ENCODE data around the gene TM4SF18.
"Not testable (repeated sequence)": the region's sequence is repeated elsewhere in the genome, so short reads cannot be mapped to it uniquely, and the experiment has no call there.

TM4SF18 gene, protein sequence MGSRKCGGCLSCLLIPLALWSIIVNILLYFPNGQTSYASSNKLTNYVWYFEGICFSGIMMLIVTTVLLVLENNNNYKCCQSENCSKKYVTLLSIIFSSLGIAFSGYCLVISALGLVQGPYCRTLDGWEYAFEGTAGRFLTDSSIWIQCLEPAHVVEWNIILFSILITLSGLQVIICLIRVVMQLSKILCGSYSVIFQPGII

DNA sequence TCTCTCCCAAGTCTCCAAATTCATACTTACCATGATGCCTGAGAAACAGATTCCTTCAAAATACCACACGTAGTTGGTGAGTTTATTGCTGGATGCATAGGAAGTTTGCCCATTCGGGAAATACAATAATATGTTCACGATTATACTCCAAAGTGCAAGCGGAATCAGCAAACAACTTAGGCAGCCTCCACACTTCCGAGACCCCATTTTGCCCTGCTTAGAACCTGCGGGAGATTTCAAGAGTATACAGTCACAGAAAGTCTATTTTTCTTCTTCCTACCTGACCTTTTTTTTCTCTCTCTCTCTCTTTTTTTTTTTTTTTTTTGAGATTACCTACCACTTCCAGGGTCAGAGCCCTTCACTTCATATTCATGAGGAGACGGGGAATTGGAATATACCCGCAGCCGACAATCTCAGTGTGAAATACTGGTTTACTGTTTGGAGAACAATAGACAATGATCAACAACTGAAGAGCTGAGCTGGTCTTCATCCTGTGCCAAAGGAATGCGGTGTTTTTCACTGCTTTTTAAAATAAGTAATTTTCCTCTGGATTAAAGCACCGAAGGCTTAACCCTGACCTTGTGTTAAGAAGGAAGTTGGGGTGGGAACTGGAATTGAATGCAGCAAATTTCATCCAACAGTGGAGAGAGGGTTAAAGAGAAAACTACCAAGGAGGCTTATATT, at the start of gene TM4SF18:
Gene TM4SF18, minus strand, starts transcription at position 461 of the 684 bp plus-strand sequence. Its CDS starts 254 bp downstream, at position 207.
- H3K4me1 Mint-ChIP-seq: no peaks in the 10 kb centered on the region
- no peaks in the 10 kb centered on the region for H3K36me3 Mint-ChIP-seq
- ATAC-seq (no peak), DNase-seq (ENCODE audit: low spot score in 2 of 2) (no peak)
- H3K27ac Mint-ChIP-seq: no peak within 1 kb of the TSS
- no peaks in the 10 kb centered on the region for H3K9me3 Mint-ChIP-seq
- no peak within 1 kb of the TSS for H3K4me3 Mint-ChIP-seq

DNA sequence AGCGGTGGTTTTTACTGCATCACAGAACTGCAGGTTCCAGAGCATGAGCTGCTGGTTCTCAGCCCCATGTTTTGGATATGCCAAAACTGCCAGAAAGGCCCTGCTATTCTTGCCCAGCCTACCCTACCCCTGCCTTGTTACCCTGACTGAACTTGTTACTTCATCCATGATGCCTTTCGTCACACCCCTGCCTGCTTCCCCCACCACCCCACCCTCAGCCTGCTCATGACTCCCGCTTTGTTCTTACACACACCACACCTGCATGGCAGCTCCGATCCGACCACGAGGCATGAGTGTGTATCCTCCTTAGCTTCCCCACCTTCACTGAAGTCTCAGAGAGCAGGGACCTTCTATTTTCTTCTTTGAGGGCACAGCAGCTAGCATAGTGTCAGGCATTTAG, 49.1 kb upstream of the TM4SF18 start:
- no peak for ATAC-seq
- H3K9me3 Mint-ChIP-seq: no peaks in the 10 kb centered on the region
- H3K36me3 Mint-ChIP-seq: no peaks in the 10 kb centered on the region
- H3K27ac Mint-ChIP-seq: no peak overlapping the region
- H3K4me3 Mint-ChIP-seq: no peak overlapping the region
- no peaks in the 10 kb centered on the region for H3K4me1 Mint-ChIP-seq
- no peak for DNase-seq (ENCODE audit: low spot score in 2 of 2)

DNA sequence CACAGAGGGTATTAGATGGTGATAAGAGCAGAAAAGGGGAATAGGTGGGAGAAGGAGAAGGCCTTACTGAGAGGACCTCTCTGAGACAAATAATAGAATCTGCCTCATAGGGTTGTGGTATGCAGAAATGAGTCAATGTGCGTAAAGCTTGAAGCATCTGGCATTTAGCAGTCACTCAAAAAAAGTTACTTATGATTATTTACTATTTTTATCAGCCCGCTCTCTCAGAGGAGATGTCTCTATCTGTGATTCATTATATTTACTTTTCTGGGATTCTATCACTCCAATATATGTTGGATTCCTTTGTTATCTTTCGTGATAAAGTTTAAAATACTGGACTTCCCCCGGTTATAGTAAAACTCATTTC, 48.6 kb upstream of the TM4SF18 start:
- no peak for ATAC-seq
- DNase-seq (ENCODE audit: low spot score in 2 of 2): no peak
- H3K9me3 Mint-ChIP-seq: no peaks in the 10 kb centered on the region
- no peaks in the 10 kb centered on the region for H3K4me1 Mint-ChIP-seq
- H3K4me3 Mint-ChIP-seq: no peak overlapping the region
- H3K36me3 Mint-ChIP-seq: no peaks in the 10 kb centered on the region
- H3K27ac Mint-ChIP-seq: no peak overlapping the region

DNA sequence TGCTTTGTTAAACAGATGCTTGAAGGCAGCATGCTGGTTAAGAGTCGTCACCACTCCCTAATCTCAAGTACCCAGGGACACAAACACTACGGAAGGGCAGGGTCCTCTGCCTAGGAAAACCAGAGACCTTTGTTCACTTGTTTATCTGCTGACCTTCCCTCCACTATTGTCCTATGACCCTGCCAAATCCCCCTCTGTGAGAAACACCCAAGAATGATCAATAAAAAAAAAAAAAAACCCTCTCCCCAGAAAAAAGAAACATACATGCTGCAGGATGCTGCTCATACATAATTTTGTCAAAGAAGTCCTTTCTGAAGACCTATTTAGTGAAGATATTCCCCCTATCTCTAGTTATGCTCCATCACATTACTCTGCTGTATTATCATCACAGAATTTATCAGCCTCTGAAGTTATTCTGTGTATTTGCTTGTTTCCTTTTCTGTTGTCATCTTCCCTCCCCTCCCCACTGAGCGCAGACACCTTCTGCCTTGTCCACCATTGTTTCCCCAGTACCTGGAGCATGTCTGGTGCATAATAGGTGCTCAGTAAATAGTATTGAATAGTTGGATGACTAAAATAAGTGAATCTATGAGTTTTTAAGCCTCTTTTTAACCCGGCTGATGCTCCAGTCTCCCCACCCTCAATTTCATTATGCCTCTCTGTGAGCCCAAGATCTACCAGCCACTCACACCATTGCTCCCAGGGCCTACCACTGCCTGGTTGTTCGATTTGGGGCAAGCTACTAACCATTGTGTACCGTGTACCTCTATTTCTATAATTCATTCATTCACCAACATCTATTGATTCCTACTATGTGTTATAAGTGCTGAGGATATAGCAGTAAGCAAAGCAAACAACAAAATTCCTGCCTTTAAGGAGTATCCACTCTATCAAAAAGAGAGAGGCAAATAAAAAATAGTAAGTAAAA, 48.0 kb upstream of the TM4SF18 start:
- Mint-ChIP-seq H3K9me3 (no peaks in the 10 kb centered on the region), H3K36me3 (no peaks in the 10 kb centered on the region), H3K4me3 (no peak overlapping the region), H3K27ac (no peak overlapping the region), H3K4me1 (no peaks in the 10 kb centered on the region)
- ATAC-seq (no peak), DNase-seq (ENCODE audit: low spot score in 2 of 2) (no peak)

DNA sequence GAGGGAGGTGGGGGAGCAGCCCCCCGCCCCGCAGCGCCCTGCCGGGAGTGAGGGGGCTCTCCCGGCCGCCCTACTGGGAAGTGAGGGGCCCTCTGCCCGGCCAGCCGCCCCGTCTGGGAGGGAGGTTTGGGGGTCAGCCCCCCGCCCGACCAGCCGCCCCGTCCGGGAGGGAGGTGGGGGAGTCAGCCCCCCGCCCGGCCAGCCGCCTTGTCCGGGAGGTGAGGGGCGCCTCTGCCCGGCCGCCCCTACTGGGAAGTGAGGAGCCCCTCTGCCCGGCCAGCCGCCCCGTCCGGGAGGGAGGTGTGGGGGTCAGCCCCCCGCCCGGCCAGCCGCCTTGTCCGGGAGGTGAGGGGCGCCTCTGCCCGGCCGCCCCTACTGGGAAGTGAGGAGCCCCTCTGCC, 46.8 kb upstream of the TM4SF18 start:
- not testable (repeated sequence) for H3K9me3 Mint-ChIP-seq; DNase-seq (ENCODE audit: low spot score in 2 of 2); ATAC-seq; H3K36me3 Mint-ChIP-seq; H3K4me1 Mint-ChIP-seq; H3K4me3 Mint-ChIP-seq; H3K27ac Mint-ChIP-seq

DNA sequence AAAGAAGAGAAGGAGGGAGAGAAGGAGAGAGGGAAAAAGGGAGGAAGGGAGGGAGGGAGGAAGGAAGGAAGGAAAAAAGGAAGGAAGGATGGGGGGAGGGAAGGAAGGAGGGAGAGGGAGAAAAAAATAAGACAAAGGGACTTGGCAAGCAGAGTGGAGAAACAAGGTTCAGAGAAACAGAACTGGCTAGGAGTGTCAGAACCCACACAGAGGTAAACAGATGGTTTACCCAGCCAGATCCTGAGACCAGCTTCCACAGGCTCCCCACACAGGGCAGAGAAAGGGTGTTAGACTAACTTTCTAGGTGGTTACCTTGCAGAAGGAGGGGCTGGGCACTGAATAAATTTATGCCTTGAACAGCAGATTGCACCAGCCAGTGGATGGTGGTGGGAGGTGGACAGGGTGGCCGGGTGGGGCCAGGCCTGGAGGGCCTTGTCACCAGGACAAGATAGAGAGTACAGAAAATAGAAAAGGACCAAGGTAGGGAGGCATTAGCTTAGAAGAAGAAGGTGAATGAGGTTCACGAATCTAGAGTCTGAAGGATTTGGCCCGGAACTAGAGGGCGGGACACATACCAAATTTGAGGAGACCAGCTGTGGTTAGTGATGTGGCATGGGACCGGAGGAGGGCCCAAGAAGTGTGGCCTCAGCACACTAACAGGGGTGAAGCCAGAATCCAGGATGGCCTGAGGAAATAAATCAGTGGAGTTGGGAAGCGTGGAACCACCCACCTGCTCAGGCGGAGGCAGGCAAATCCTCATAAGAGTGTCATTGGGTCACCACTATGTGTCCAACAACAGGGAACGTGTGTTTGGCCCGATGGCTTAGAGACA, 45.3 kb upstream of the TM4SF18 start:
- H3K9me3 Mint-ChIP-seq: no peaks in the 10 kb centered on the region

DNA sequence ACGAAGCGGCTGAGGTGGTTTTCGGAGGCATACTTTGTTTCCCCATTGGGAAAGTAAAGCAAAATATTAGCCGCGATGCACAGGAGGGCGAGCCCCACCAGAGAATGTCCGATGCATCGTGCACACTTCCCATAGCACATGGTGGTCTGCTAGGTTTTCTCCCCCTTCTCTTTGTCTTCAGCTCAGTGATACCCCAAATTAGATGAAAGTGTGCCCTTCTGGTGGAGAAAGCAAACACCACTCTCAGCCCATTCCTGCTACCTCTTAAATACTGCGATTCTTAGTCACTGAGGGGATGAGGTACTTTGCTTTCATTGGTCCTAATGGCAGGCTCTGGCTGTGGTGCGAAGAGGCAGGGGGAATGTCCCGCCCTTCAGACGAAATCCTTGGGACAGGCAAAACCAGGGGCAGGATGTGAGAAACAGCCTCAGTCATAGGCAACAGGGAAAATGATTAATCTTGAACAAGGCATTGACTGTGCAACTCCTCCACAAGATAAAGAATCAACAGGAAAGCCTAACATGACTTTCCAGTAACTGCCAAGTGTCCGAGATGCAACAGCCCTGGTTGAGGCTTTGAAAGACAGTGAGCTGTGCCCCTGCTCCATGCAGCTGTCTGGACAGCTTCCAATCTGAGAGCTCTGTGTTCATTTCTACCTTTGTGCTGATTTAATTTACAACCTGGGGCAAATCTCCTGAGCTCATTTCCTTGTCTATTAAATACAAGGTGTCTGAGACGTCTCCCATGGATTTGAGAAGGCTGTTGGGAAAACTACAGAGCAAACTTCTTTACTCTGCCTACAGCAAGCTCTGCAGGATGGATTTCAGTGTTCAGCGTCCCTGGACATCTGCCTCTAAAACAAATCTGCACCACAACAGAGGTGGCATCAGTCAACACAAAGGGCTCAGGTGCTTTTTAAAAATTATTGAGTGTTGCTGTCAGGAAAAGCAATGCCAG, 44.2 kb upstream of the TM4SF18 start, which contains the start of gene TM4SF1:
Gene TM4SF1, minus strand, starts transcription at position 242 of the 957 bp plus-strand sequence. Its CDS starts 102 bp downstream, at position 140.
- no peaks in the 10 kb centered on the region for H3K9me3 Mint-ChIP-seq
- no peak within 1 kb of the TSS for H3K4me3 Mint-ChIP-seq
- H3K4me1 Mint-ChIP-seq: no peaks in the 10 kb centered on the region
- DNase-seq (ENCODE audit: low spot score in 2 of 2): no peak
- no peak within 1 kb of the TSS for H3K27ac Mint-ChIP-seq
- peak; percentile 20 for ATAC-seq
- H3K36me3 Mint-ChIP-seq: no peaks in the 10 kb centered on the region

More for the DNA sequence above, 45.3 kb upstream of the TM4SF18 start:
- peak; percentile 33 for ATAC-seq
- Mint-ChIP-seq H3K36me3 (no peaks in the 10 kb centered on the region), H3K4me1 (no peaks in the 10 kb centered on the region), H3K4me3 (no peak overlapping the region), H3K27ac (no peak overlapping the region)
- no peak for DNase-seq (ENCODE audit: low spot score in 2 of 2)

DNA sequence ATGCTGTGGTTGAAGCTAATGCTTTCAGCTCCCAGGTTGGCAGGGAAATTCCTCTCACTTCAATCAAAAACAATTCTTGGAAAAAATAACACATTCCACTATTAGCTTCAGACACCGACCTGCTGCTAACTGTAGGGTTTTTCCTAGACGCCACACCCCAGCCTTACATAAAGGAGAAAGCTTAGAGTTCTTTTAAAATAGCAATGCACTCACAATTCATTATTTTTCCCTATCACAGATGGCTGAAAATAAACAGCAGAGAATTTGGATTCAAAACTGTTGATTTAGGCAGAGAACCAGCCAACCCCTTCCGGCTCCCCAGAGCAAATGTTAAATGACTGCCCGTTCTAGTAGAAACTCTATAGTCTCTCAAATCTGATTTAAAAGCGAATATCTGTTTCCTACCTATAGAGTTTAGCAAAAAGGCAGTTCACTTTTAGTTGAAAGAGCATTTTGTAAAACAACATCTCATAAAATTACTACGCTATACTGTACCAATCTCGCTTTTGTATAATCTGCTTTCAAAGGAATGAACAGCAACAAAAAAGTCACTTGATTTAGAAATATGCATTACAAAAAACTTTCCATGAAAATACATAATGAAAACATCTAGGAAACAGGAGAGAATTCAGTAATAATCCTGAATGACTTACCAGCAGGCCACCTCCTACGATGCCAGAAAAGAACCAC, 43.4 kb upstream of the TM4SF18 start:
- Mint-ChIP-seq H3K4me1 (no peaks in the 10 kb centered on the region), H3K27ac (no peak overlapping the region), H3K9me3 (no peaks in the 10 kb centered on the region), H3K36me3 (no peaks in the 10 kb centered on the region), H3K4me3 (no peak overlapping the region)
- no peak for ATAC-seq
- DNase-seq (ENCODE audit: low spot score in 2 of 2): no peak

DNA sequence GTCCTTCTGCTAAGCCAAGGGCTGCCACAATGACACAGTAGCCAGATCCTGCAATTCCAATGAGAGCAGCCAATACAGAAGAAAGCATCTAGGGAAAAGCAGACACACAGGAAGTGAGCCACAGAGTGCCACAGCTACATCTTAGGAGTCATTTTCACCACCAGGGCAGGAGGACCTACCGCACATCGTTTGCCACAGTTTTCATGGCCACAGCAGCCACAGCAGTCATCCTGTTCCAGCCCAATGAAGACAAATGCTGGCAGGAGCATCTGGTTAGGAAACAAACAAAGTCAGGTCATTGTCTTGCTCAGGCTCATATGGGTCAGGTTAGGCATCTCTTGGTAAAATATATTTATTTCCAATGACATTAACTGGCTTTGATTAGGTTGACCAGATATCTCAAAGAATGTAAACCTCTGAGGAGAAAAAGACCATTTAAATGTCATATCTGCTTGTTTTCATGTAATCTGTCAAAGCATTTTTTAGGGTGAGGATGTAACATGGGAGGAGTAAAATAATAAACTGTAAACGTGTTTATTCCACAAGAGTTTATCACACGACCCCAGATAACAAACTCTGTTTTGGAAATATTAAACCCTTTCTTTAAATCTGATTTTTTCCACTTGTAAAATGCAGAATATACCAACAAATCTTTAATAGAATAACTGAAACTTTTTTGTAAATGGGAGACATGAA, 42.2 kb upstream of the TM4SF18 start:
- no peaks in the 10 kb centered on the region for H3K36me3 Mint-ChIP-seq
- no peak overlapping the region for H3K27ac Mint-ChIP-seq
- no peaks in the 10 kb centered on the region for H3K4me1 Mint-ChIP-seq
- ATAC-seq (no peak), DNase-seq (ENCODE audit: low spot score in 2 of 2) (no peak)
- H3K4me3 Mint-ChIP-seq: no peak overlapping the region
- H3K9me3 Mint-ChIP-seq: no peaks in the 10 kb centered on the region

DNA sequence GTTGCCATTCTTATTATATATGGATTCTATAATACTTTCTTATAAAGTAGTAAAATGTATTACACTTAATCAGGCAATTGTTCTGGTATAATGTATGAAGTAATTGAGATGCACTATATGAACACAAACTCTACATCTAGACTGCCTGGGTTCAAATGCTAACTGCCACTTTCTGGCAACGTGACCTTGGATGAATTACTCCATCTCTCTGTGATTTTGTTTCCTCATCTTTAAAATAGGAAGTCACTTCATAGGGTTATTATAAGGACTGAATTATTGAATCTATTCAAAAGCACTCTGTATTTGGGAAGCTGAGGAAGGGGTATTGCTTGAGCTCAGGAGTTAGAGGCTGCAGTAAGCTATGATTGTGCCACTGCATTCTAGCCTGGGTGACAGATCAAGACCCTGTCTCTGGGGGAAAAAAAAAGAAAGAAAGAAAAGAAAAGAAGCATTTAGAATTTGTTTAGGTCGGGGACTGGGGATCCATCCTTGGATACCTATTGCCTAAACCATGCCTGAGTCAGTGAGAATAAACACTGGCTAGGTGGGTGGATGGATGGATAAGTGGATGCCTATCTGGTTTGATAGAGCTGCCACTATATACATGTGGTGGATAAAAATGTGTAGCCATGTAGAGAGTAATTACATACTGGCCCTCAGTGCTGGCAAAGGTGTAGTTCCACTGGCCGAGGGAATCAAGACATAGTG, 41.5 kb upstream of the TM4SF18 start:
- no peak overlapping the region for H3K4me3 Mint-ChIP-seq
- no peaks in the 10 kb centered on the region for H3K36me3 Mint-ChIP-seq
- H3K27ac Mint-ChIP-seq: no peak overlapping the region
- ATAC-seq: peak; percentile 28
- H3K9me3 Mint-ChIP-seq: no peaks in the 10 kb centered on the region
- no peak for DNase-seq (ENCODE audit: low spot score in 2 of 2)
- no peaks in the 10 kb centered on the region for H3K4me1 Mint-ChIP-seq

DNA sequence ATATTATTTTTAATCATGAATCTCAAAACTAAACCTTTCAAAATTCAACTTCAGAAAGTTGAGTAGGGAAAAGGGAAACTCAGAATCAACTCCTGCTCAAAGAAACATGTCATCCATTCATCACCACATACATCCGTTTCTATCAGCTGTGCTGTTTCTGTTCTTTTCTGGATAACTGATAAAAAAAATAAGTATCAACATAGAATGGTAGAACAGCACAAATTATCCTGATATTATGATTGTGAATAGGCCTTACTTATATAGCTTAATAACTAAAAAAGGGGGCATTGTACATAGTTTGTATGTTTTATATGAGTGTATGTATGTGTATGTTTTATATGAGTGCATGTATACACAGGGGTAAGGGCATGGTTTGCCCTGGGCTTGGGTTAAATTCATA, 41.0 kb upstream of the TM4SF18 start:
- Mint-ChIP-seq H3K36me3 (no peaks in the 10 kb centered on the region), H3K4me3 (no peak overlapping the region), H3K27ac (no peak overlapping the region), H3K4me1 (no peaks in the 10 kb centered on the region), H3K9me3 (no peaks in the 10 kb centered on the region)
- no peak for DNase-seq (ENCODE audit: low spot score in 2 of 2)
- ATAC-seq: no peak

DNA sequence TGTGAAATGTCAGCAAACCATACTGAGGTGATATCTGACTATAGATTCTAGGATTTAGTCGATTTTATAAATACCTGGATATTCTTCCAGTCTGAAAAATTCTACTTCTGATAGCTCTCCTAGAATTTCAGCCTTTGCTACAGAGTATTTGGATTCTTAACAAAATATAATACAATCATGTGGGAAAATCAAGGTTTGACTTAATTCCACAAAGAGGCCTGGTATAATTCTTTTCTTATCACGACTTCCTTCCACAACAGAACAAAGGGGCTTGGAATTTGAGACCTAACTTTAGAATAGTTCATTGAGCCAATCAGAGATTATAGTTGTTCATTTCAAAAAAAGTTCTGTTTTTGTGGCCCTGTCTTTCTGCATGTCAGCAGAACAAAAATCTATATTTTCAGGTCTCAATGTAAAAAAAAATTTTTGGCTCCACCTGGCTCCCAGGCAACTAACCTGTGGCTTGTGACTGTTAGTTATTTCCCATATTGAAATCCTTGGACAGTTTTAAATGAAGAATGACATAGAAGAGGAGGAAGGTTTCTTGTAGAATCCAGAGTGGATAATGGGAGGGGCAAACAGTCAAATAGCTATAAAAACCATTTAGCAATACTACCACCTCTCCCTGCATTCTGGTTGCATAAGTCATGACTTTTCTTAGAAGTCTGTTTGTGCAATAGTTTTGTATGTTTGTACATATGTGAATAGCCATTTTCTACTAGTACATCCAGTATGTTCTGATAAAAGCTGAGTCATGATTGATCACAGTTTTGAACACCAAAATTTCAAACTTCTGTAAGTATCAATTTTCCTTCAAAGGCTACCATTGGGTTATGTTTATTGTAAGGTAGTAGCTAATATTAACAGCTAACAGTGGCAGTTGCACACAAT, 40.0 kb upstream of the TM4SF18 start:
- Mint-ChIP-seq H3K4me1 (no peaks in the 10 kb centered on the region), H3K36me3 (no peaks in the 10 kb centered on the region), H3K27ac (no peak overlapping the region), H3K9me3 (no peaks in the 10 kb centered on the region), H3K4me3 (no peak overlapping the region)
- ATAC-seq: no peak
- DNase-seq (ENCODE audit: low spot score in 2 of 2): no peak

Measured in stimulated activated effector memory CD8-positive, alpha-beta T cell treated with anti-CD3 and anti-CD28 coated beads, Interleukin-12 subunit alpha, Interleukin-12 subunit beta, amount 100 ng/mL, for 72 hours (primary cell).